IPS DF 6.9 (cell line): Measurements from ENCODE around the gene APH1A.
"Not testable (repeated sequence)": the region's sequence is repeated elsewhere in the genome, so short reads cannot be mapped to it uniquely, and the experiment has no call there.

Source experiments
- DNase-seq: peaks from one replicate; pipeline ENCODE4 v3.0.0-alpha.2; 2013; ENCODE audit warnings: low read depth, low spot score
- H3K27ac ChIP-seq: one replicate; pipeline ENCODE4 v1.5.1; 2013; ENCODE audit warnings: low read length, control low read depth
- H3K27me3 ChIP-seq: 2 replicates; pipeline ENCODE4 v1.6.1; 2013; ENCODE audit warnings: mild to moderate bottlenecking, low read length; ENCODE audit not compliant: control insufficient read depth, insufficient read depth
- H3K36me3 ChIP-seq: 2 replicates; pipeline ENCODE4 v1.6.1; 2013; ENCODE audit warnings: low read length; ENCODE audit not compliant: control insufficient read depth, insufficient read depth
- H3K4me1 ChIP-seq: 2 replicates; pipeline ENCODE4 v1.6.1; 2013; ENCODE audit warnings: low read length; ENCODE audit not compliant: control insufficient read depth, insufficient read depth
- H3K4me3 ChIP-seq: 2 replicates; pipeline ENCODE4 v1.5.1; 2013; ENCODE audit warnings: mild to moderate bottlenecking, low read length
- H3K9me3 ChIP-seq: 2 replicates; pipeline ENCODE4 v1.6.1; 2013; ENCODE audit warnings: low read length, inconsistent platforms; ENCODE audit not compliant: control insufficient read depth, insufficient read depth
- WGBS: extraction: QIAGEN DNeasy Blood & Tissue Kit; methylation state at CpG from one replicate; pipeline ENCODE4 v1.1.7; 2013; ENCODE audit warnings: mixed read lengths, missing lambda C conversion rate; ENCODE audit not compliant: insufficient read length, insufficient coverage; 5-methylcytosine and 5-hydroxymethylcytosine counted together

Gene APH1A

DNA sequence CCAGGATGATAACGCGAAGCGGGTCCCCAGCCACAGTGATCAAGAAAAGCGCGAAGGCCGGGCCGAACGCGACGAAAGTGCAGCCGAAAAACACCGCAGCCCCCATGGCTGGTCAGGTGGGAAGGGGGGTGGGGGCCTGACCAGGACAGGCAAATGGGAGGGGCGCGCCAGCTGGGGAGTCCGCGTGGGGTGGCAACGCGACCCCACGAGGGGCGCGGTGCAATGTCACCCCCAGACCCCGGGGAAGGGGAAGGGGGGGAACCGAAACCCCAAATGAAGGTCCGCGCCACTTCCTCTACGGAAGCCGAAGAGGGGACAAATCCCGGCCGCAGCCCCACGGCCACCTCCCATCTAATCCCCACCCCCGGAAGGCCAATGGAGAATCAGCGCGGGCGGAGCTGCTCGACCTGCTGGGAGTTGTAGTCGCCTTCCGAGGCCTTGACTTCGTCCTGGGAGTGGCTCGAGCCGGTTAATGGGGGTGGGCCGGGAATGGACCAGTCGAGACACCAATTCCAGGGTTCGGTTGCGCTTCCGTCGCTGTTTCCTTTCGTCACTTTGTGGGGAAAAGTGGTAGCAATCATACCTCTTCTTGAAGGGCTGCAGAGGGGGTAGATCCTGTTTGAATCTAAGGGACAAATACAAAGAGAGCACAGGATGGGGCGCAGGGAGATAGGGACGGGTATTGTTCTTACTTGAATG lies at the start of gene APH1A:
APH1A (minus strand) TSS at position 312 of the 699 bp plus-strand sequence; CDS start at position 106, 206 bp downstream.
- H3K27me3 ChIP-seq, result no peaks in the 10 kb centered on the region
- DNase-seq, result peak; percentile 94
- H3K27ac ChIP-seq, result no peak within 1 kb of the TSS
- no peaks in the 10 kb centered on the region for H3K9me3 ChIP-seq
- H3K4me3 ChIP-seq, result peak within 1 kb of the TSS; percentile 86
- H3K36me3 ChIP-seq, result peaks cover 13% of the 10 kb centered on the region
- H3K4me1 ChIP-seq, result peaks cover 2% of the 10 kb centered on the region; the same call in 1 of the 2 replicates
- no CpG with 5 or more reads among the region's 49 CpGs for WGBS

DNA sequence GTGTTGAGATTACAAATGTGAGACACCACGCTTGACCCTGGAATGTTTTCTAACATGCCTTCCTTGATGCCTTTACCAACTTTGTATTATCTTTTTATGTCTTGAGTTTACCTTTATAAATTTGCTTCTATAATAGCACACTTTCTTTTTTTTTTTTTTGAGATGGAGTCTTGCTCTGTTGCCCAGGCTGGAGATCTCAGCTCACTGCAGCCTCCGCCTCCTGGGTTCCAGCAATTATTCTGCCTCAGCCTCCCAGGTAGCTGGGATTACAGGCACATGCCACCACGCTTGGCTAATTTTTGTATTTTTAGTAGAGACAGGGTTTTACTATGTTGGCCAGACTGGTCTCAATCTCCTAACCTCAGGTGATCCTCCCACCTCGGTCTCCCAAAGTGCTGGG lies 45.9 kb upstream of the APH1A start:
- not testable (repeated sequence) for H3K4me1 ChIP-seq, H3K27me3 ChIP-seq, H3K4me3 ChIP-seq, DNase-seq, H3K9me3 ChIP-seq, H3K27ac ChIP-seq, H3K36me3 ChIP-seq
- no CpG with 5 or more reads among the region's 4 CpGs for WGBS

DNA sequence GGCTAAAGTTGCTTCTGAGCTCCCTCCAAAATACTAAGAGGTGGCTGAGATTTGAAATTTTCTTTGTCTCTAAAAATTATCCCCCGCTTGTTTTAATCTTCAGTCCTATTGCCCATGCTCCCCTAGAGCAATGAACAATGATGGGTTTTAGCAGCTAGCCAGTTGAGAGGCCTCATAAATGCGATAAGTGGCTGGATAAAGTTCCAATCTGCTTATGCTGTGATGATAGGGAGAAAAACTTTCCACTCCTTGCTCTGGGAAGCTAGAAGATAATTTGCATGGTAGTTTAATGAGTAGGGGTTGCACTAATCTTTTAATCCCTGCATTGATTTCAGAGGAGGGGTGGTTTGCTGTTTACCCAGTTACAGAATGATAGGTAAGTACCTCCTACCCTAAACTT lies 42.9 kb upstream of the APH1A start:
- Histone ChIP-seq H3K27me3 (no peaks in the 10 kb centered on the region), H3K9me3 (no peaks in the 10 kb centered on the region), H3K4me1 (no peaks in the 10 kb centered on the region), H3K4me3 (no peak overlapping the region), H3K27ac (no peak overlapping the region), H3K36me3 (0 out of 2 replicates have a peak, but pooled peaks cover 6% of the 10 kb centered on the region)
- no CpG with 5 or more reads among the region's 2 CpGs for WGBS
- no peak for DNase-seq

- H3K4me1 ChIP-seq, result no peaks in the 10 kb centered on the region
- no peak overlapping the region for H3K27ac ChIP-seq
- H3K27me3 ChIP-seq, result no peaks in the 10 kb centered on the region
- H3K36me3 ChIP-seq, result peaks cover 10% of the 10 kb centered on the region; the same call in 1 of the 2 replicates
- H3K4me3 ChIP-seq, result no peak overlapping the region
- 100% methylated on average over 1 of the region's 10 CpGs for WGBS
- DNase-seq, result no peak
- no peaks in the 10 kb centered on the region for H3K9me3 ChIP-seq
Measured at GRCh38 chr1:150309758-150310508, 41.1 kb upstream of the APH1A start.

GRCh38 chr1:150308585-150308984 lies 39.8 kb upstream of the APH1A start:
- not testable (repeated sequence) for H3K4me3 ChIP-seq, DNase-seq, H3K27ac ChIP-seq, H3K27me3 ChIP-seq, H3K4me1 ChIP-seq, H3K9me3 ChIP-seq
- peaks cover 10% of the 10 kb centered on the region; the same call in 1 of the 2 replicates for H3K36me3 ChIP-seq
- no CpG with 5 or more reads among the region's 9 CpGs for WGBS

GRCh38 chr1:150302902-150303301 lies 34.1 kb upstream of the APH1A start:
- H3K4me1 ChIP-seq, result peaks cover 1% of the 10 kb centered on the region; the same call in 1 of the 2 replicates
- H3K27me3 ChIP-seq, result no peaks in the 10 kb centered on the region
- H3K36me3 ChIP-seq, result peaks cover 10% of the 10 kb centered on the region; the same call in 1 of the 2 replicates
- WGBS, result no CpG with 5 or more reads among the region's 2 CpGs
- DNase-seq, result no peak
- H3K4me3 ChIP-seq, result no peak overlapping the region
- H3K9me3 ChIP-seq, result no peaks in the 10 kb centered on the region
- peak overlapping the region; percentile 72 for H3K27ac ChIP-seq

DNA sequence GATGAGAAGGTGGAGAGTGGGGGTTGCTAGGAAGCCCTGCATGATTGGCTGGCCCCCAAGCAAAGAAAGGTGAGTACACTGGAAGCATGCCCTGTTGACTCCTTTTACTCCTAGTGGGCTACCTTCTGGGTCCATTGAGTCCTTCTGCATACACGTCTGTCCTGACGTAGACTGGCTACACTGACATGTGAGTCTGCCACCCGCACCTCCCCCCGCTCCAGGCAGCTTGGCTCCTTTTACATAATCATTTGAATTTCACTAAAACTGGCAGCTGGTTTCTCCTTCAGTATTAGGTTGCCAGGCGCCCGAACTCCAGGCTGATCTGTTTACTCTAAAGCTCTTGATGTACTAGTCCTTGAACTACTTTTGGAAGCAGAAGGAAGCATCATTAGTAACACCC lies 33.5 kb upstream of the APH1A start:
- H3K4me1 ChIP-seq, result peaks cover 1% of the 10 kb centered on the region; the same call in 1 of the 2 replicates
- no peak overlapping the region for H3K4me3 ChIP-seq
- H3K36me3 ChIP-seq, result peaks cover 8% of the 10 kb centered on the region; the same call in 1 of the 2 replicates
- H3K27me3 ChIP-seq, result no peaks in the 10 kb centered on the region
- WGBS, result no CpG with 5 or more reads among the region's 6 CpGs
- no peak for DNase-seq
- peak overlapping the region; percentile 72 for H3K27ac ChIP-seq
- H3K9me3 ChIP-seq, result no peaks in the 10 kb centered on the region

DNA sequence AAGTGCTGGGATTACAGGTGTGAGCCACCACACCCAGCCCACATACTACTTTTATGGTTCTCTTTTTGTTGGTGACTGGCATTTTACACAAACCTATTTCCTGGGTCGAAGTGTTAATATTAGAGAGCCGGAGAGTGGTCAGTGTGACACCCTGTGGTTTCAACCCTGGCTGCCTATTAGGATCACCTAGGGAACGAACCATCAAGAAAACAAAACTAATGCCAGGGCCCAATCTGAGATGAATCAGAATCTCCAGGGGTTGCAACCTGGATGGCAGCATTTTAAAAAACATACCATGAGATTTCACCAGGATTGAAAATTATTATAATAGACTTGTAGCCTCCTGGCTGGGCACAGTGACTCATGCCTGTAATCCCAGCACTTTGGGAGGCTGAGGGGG lies 30.9 kb upstream of the APH1A start:
- no peaks in the 10 kb centered on the region for H3K9me3 ChIP-seq
- no peak for DNase-seq
- peaks cover 1% of the 10 kb centered on the region; the same call in 1 of the 2 replicates for H3K4me1 ChIP-seq
- H3K4me3 ChIP-seq, result no peak overlapping the region
- peaks cover 7% of the 10 kb centered on the region; the same call in 1 of the 2 replicates for H3K36me3 ChIP-seq
- H3K27ac ChIP-seq, result no peak overlapping the region
- H3K27me3 ChIP-seq, result no peaks in the 10 kb centered on the region
- no CpG with 5 or more reads among the region's 3 CpGs for WGBS

DNA sequence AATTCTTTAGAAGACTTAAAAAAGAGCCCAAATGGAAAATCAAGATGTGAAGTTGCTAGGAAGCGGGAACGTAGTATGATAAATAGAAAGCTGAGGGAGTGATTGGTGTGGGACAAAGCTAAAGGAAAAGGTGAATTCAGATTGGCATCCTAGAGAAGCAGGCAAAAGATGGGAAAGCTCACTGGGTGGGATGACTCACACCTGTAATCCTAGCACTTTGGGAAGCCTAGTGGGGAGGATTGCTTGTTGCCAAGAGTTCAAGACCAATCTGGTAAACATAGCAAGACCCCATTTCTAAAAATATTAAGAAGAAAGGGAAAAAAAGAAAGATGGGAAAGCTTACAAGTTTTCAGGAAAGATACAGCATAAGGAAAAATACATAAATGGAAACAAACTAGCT lies 26.7 kb upstream of the APH1A start:
- Histone ChIP-seq H3K4me3 (no peak overlapping the region), H3K4me1 (no peaks in the 10 kb centered on the region), H3K27ac (no peak overlapping the region), H3K9me3 (no peaks in the 10 kb centered on the region), H3K27me3 (no peaks in the 10 kb centered on the region), H3K36me3 (peaks cover 7% of the 10 kb centered on the region; the same call in 1 of the 2 replicates)
- 100% methylated on average over 2 of the region's 2 CpGs for WGBS
- DNase-seq, result no peak

GRCh38 chr1:150293433-150294253 lies 24.8 kb upstream of the APH1A start, which contains the start of gene MRPS21:
Gene MRPS21 (plus strand): TSS chr1:150293861. CDS start chr1:150294367, 506 bp downstream.
- Histone ChIP-seq H3K4me1 (no peaks in the 10 kb centered on the region), H3K9me3 (no peaks in the 10 kb centered on the region), H3K27me3 (no peaks in the 10 kb centered on the region), H3K4me3 (peak within 1 kb of the TSS; percentile 85), H3K27ac (no peak within 1 kb of the TSS), H3K36me3 (peaks cover 5% of the 10 kb centered on the region; the same call in 1 of the 2 replicates)
- peak; percentile 91 for DNase-seq
- WGBS, result no CpG with 5 or more reads among the region's 43 CpGs
